Measurements from ENCODE around the gene HECW1.
"Not testable (repeated sequence)": the region's sequence is repeated elsewhere in the genome, so short reads cannot be mapped to it uniquely, and the experiment has no call there.

The HECW1 gene

GRCh38 chr7:43112459-43112940 is at the start of gene HECW1:
HECW1 (plus strand) TSS chr7:43112647; CDS start chr7:43243906, 131,259 bp downstream.
- DNase-seq (ENCODE audit: low read depth) = no peak

- DNase-seq (ENCODE audit: low read depth) = no peak
Observed at GRCh38 chr7:43071604-43072003, 40.8 kb upstream of the HECW1 start.

GRCh38 chr7:43072530-43072929 is 39.9 kb upstream of the HECW1 start:
- no peak for DNase-seq (ENCODE audit: low read depth)

- DNase-seq (ENCODE audit: low read depth) = not testable (repeated sequence)
Observed at GRCh38 chr7:43073811-43074210, 38.6 kb upstream of the HECW1 start.

GRCh38 chr7:43076189-43076605 is 36.2 kb upstream of the HECW1 start:
- DNase-seq (ENCODE audit: low read depth) = no peak

- DNase-seq (ENCODE audit: low read depth) = no peak
Observed at GRCh38 chr7:43076606-43077005, 35.8 kb upstream of the HECW1 start.

- no peak for DNase-seq (ENCODE audit: low read depth)
Observed at GRCh38 chr7:43077285-43077684, 35.2 kb upstream of the HECW1 start.

GRCh38 chr7:43077732-43078391 is 34.6 kb upstream of the HECW1 start:
- DNase-seq (ENCODE audit: low read depth) = no peak

GRCh38 chr7:43078794-43079193 is 33.7 kb upstream of the HECW1 start:
- no peak for DNase-seq (ENCODE audit: low read depth)

- no peak for DNase-seq (ENCODE audit: low read depth)
Observed at GRCh38 chr7:43081603-43082002, 30.8 kb upstream of the HECW1 start.

GRCh38 chr7:43083106-43083505 is 29.3 kb upstream of the HECW1 start:
- DNase-seq (ENCODE audit: low read depth) = no peak

GRCh38 chr7:43085017-43085416 is 27.4 kb upstream of the HECW1 start:
- DNase-seq (ENCODE audit: low read depth) = no peak

GRCh38 chr7:43085992-43086391 is 26.5 kb upstream of the HECW1 start:
- DNase-seq (ENCODE audit: low read depth) = no peak

GRCh38 chr7:43092819-43093218 is 19.6 kb upstream of the HECW1 start:
- DNase-seq (ENCODE audit: low read depth) = no peak

GRCh38 chr7:43096875-43097274 is 15.6 kb upstream of the HECW1 start:
- no peak for DNase-seq (ENCODE audit: low read depth)

GRCh38 chr7:43099750-43100149 is 12.7 kb upstream of the HECW1 start:
- DNase-seq (ENCODE audit: low read depth) = no peak

GRCh38 chr7:43104874-43105520 is 7.5 kb upstream of the HECW1 start:
- DNase-seq (ENCODE audit: low read depth) = no peak

- DNase-seq (ENCODE audit: low read depth) = no peak
Observed at GRCh38 chr7:43105521-43106120, 6.8 kb upstream of the HECW1 start.

GRCh38 chr7:43108255-43109011 is 4.0 kb upstream of the HECW1 start:
- no peak for DNase-seq (ENCODE audit: low read depth)

GRCh38 chr7:43110791-43111535 is 1.5 kb upstream of the HECW1 start:
- DNase-seq (ENCODE audit: low read depth) = no peak

GRCh38 chr7:43111630-43112458 is 603 bp upstream of the HECW1 start:
- no peak for DNase-seq (ENCODE audit: low read depth)

All from stimulated activated CD8-positive, alpha-beta memory T cell treated with anti-CD3 and anti-CD28 coated beads, Interleukin-12 subunit alpha, Interleukin-12 subunit beta, amount 100 ng/mL, for 4 hours (primary cell).